Measurements from ENCODE around the gene GPSM3.

Gene GPSM3

DNA sequence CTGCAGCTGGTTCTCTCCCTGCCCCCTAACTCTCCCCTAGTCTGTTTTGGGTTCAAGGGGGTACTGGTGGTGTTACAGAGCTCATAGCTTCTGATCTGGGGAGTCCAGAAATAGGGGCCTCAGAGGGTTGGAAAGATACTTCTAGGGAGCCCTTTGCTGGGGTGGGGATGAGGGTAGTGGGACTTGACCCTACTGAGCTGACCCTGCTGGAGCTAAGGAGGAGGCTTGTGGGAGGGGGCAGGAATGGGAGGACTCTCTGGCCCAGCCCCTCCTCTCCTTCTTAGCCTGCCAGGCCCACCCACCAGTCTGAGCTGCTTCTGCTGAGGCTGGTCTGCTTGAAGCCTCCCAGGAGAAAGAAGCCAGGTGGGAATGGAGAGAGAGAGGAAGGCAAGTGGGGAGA is 28.1 kb downstream of the GPSM3 start, which contains the start of gene EGFL8:
Gene EGFL8, plus strand, starts transcription at position 301 of the 400 bp plus-strand sequence. CDS start 1,571 bp downstream, outside the sequence.
- no peak for TF ChIP-seq REST (IDR thresholded peaks at IDR 0.05; ENCODE audit: insufficient read depth in 1 of 2, low read depth in 2 of 2, low read length in 2 of 2)
- no peak for TF ChIP-seq POLR2AphosphoS5 (IDR thresholded peaks at IDR 0.05; ENCODE audit: low read depth, low read length)
- TF ChIP-seq SIN3A (IDR thresholded peaks at IDR 0.05; ENCODE audit: borderline replicate concordance, insufficient read depth, low read length): no peak
- TF ChIP-seq FOXP2 (optimal IDR thresholded peaks at IDR 0.05; ENCODE audit: borderline replicate concordance, extremely low read depth, extremely low read length, insufficient read depth): no peak
- no peak for TF ChIP-seq TAF1 (IDR thresholded peaks at IDR 0.05; ENCODE audit: borderline replicate concordance, insufficient read depth, low read length)

DNA sequence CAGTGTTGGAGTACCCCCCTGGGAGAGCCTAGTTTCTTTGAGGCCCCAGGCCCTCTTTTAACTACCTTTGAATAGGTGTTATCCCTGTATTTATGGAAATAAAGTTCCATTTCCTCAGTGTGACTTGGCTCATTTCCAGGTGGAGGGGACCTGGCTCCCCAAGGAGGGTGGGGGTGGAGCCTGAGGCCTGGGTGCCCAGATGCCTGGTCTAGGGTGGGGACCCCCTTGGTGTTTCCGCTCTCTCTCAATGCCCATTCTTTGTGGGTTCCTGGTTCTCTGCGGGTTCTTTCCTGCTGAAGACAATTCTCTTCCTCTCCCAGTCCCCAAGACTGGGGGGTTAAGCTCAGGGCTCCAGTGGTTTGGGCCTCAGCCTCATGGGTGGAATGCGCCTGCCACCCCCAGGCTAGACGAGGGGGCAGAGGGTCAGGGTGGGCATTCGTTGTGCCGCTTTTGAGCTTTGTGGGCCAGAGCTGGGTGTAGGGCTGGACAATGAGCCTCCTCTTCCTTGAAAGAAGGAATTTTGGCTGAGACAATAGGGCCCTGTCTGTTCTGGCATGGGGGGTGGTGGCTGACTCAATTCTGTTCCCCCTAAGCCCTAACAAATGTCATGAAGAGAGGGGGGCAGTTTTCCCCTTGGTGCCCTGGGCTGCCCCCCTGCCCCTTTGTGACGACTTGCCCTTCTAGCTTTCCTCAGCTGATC is 28.7 kb downstream of the GPSM3 start:
- TF ChIP-seq POLR2AphosphoS5 (IDR thresholded peaks at IDR 0.05; ENCODE audit: low read depth, low read length) (no peak), FOXP2 (optimal IDR thresholded peaks at IDR 0.05; ENCODE audit: borderline replicate concordance, extremely low read depth, extremely low read length, insufficient read depth) (no peak), REST (IDR thresholded peaks at IDR 0.05; ENCODE audit: insufficient read depth in 1 of 2, low read depth in 2 of 2, low read length in 2 of 2) (no peak), TAF1 (IDR thresholded peaks at IDR 0.05; ENCODE audit: borderline replicate concordance, insufficient read depth, low read length) (no peak), SIN3A (IDR thresholded peaks at IDR 0.05; ENCODE audit: borderline replicate concordance, insufficient read depth, low read length) (no peak)

- TF ChIP-seq TAF1 (IDR thresholded peaks at IDR 0.05; ENCODE audit: borderline replicate concordance, insufficient read depth, low read length): no peak
- no peak for TF ChIP-seq POLR2AphosphoS5 (IDR thresholded peaks at IDR 0.05; ENCODE audit: low read depth, low read length)
- TF ChIP-seq SIN3A (IDR thresholded peaks at IDR 0.05; ENCODE audit: borderline replicate concordance, insufficient read depth, low read length): no peak
- TF ChIP-seq FOXP2 (optimal IDR thresholded peaks at IDR 0.05; ENCODE audit: borderline replicate concordance, extremely low read depth, extremely low read length, insufficient read depth): no peak
- no peak for TF ChIP-seq REST (IDR thresholded peaks at IDR 0.05; ENCODE audit: insufficient read depth in 1 of 2, low read depth in 2 of 2, low read length in 2 of 2)
Observed at GRCh38 chr6:32158052-32158451, 34.4 kb downstream of the GPSM3 start.

GRCh38 chr6:32156891-32157290 is 35.6 kb downstream of the GPSM3 start:
- TF ChIP-seq POLR2AphosphoS5 (IDR thresholded peaks at IDR 0.05; ENCODE audit: low read depth, low read length) (no peak), SIN3A (IDR thresholded peaks at IDR 0.05; ENCODE audit: borderline replicate concordance, insufficient read depth, low read length) (no peak), TAF1 (IDR thresholded peaks at IDR 0.05; ENCODE audit: borderline replicate concordance, insufficient read depth, low read length) (no peak), REST (IDR thresholded peaks at IDR 0.05; ENCODE audit: insufficient read depth in 1 of 2, low read depth in 2 of 2, low read length in 2 of 2) (no peak), FOXP2 (optimal IDR thresholded peaks at IDR 0.05; ENCODE audit: borderline replicate concordance, extremely low read depth, extremely low read length, insufficient read depth) (no peak)

All from PFSK-1 (cell line).